ENCODE data around the gene PFKL. TPM values are rescaled to one million over a fixed set of nuclear protein-coding genes. Genes with fewer than 3 reads are reported as not detected.

The PFKL gene
- total RNA-seq, 1 donor from 2014 or later: 135 TPM

DNA sequence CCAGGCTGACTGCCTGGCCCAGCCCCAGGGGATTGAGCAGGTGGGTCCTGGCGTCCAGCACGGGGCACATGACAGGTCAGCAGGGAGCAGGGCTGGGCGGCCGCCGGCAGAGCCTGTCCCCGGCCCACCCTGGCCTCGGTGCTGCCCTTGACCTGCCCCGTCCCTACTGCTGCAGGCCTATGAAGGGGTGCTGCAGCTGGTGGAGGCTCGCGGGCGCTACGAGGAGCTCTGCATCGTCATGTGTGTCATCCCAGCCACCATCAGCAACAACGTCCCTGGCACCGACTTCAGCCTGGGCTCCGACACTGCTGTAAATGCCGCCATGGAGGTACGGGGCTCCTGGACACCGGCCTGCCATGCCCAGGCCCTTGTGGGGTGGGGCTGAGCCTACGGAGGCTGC, 23.7 kb downstream of the PFKL start:
- Mint-ChIP-seq H3K27me3 (no peaks in the 10 kb centered on the region), H3K4me1 (ENCODE audit: unreplicated experiment) (no peaks in the 10 kb centered on the region), H3K9me3 (no peaks in the 10 kb centered on the region), H3K4me3 (no peak overlapping the region), H3K27ac (no peak overlapping the region), H3K36me3 (no peaks in the 10 kb centered on the region)
- DNase-seq (ENCODE audit: extremely low spot score, unreplicated experiment): no peak
- TF ChIP-seq, protein P1, sequence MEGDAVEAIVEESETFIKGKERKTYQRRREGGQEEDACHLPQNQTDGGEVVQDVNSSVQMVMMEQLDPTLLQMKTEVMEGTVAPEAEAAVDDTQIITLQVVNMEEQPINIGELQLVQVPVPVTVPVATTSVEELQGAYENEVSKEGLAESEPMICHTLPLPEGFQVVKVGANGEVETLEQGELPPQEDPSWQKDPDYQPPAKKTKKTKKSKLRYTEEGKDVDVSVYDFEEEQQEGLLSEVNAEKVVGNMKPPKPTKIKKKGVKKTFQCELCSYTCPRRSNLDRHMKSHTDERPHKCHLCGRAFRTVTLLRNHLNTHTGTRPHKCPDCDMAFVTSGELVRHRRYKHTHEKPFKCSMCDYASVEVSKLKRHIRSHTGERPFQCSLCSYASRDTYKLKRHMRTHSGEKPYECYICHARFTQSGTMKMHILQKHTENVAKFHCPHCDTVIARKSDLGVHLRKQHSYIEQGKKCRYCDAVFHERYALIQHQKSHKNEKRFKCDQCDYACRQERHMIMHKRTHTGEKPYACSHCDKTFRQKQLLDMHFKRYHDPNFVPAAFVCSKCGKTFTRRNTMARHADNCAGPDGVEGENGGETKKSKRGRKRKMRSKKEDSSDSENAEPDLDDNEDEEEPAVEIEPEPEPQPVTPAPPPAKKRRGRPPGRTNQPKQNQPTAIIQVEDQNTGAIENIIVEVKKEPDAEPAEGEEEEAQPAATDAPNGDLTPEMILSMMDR (conservative IDR thresholded peaks at IDR 0.05): no peak

DNA sequence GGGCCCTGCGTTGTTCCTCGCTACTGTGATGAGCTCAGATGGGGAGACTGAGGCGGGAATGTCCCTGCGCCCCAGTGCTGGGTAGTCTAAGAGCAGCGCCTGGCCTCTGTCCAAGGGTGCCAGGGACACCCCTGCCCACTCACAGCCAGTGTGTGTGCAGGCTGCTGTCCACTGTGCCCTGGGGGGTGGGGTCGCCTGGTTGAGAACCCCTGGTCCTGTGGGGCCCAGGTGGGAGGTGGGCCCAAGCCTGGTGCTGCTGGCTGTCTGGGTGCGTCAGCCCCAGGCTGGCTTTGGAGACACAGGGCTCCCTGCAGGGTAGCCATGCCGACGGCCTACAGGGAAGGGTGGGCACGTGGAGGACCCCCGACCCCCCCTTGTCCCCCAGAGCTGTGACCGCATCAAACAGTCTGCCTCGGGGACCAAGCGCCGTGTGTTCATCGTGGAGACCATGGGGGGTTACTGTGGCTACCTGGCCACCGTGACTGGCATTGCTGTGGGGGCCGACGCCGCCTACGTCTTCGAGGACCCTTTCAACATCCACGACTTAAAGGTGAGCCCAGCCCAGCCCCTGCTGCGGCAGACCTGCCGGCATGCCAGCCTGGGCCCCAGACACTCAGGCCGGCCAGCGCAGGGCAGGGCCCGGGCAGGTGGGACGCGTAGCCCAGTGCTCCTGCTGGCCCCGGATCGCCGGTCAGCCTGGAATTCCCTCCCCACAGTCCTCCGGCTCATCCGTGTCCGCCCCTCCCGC, 24.4 kb downstream of the PFKL start:
- Mint-ChIP-seq H3K4me3 (no peak overlapping the region), H3K9me3 (no peaks in the 10 kb centered on the region), H3K27me3 (no peaks in the 10 kb centered on the region), H3K27ac (no peak overlapping the region), H3K36me3 (no peaks in the 10 kb centered on the region), H3K4me1 (ENCODE audit: unreplicated experiment) (no peaks in the 10 kb centered on the region)
- DNase-seq (ENCODE audit: extremely low spot score, unreplicated experiment): no peak
- TF ChIP-seq, protein P1 (conservative IDR thresholded peaks at IDR 0.05): no peak

DNA sequence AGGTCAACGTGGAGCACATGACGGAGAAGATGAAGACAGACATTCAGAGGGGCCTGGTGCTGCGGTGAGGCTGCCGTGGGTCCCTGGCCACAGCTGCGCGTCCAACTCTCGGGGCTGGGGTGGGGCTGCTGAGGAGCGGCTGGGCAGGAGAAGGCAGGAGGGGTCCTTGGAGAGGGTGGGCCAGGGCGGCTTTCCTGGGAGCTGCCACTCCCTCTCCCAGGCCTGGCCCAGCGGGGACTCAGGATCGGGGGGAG, 24.9 kb downstream of the PFKL start:
- no peaks in the 10 kb centered on the region for H3K36me3 Mint-ChIP-seq
- no peaks in the 10 kb centered on the region for H3K9me3 Mint-ChIP-seq
- TF ChIP-seq, protein P1 (conservative IDR thresholded peaks at IDR 0.05): no peak
- no peaks in the 10 kb centered on the region for H3K27me3 Mint-ChIP-seq
- H3K27ac Mint-ChIP-seq: no peak overlapping the region
- DNase-seq (ENCODE audit: extremely low spot score, unreplicated experiment): no peak
- no peaks in the 10 kb centered on the region for H3K4me1 Mint-ChIP-seq (ENCODE audit: unreplicated experiment)
- H3K4me3 Mint-ChIP-seq: no peak overlapping the region

DNA sequence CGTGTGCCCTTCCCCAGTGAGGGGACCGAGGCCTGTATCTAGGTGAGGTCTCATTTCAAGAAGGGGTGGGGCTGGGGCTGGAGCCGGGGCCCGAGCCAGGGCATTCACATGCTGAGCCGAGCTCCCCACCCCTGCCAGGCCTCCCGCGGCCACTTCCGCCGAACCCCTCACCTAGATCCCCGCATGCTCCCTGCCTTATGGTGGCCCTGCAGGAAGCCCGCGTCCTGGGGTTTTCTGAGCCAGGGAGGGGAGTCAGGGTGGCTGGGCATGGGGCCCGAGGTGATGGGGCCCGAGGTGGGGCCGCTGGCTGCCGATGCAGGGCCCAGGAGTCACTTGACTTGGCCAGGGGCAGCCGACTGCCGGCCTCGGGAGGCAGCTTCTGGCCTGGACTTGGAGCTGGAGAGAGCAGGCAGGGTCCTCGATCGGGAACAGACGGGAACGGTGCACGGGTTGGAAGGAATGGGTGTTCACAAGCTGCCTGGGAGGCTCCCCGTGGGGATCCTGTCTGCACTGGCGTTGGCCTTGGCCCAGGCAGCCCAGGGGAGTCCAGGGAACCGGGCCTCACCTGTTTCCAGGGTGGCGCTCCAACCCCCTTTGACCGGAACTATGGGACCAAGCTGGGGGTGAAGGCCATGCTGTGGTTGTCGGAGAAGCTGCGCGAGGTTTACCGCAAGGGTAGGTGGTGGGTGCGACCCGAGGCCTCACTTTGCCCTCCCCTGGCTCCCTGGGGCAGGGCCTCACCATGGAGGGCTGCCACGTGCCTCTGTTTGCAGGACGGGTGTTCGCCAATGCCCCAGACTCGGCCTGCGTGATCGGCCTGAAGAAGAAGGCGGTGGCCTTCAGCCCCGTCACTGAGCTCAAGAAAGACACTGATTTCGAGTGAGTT, 25.8 kb downstream of the PFKL start:
- Mint-ChIP-seq H3K27ac (no peak overlapping the region), H3K27me3 (no peaks in the 10 kb centered on the region), H3K36me3 (no peaks in the 10 kb centered on the region), H3K4me1 (ENCODE audit: unreplicated experiment) (no peaks in the 10 kb centered on the region), H3K4me3 (no peak overlapping the region), H3K9me3 (no peaks in the 10 kb centered on the region)
- DNase-seq (ENCODE audit: extremely low spot score, unreplicated experiment): no peak
- TF ChIP-seq, protein P1 (conservative IDR thresholded peaks at IDR 0.05): no peak

DNA sequence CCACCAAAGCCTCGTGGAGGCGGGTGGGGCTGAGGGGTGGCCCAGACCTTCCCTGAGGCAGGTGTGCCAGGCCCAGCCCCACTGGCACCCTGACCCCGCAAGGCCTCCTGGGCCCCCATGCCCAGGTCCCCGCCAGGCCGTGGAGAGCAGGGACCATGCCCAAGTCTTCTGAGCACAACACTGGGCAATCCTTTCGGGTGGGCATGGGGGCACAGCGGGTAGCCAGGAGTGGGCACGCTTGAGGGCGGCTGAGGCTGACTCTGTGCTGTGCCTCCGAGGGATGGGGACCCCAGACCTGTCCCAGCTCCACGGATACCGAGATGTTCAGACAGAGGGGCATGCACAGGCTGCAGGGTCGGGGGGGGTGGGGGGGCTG, 26.4 kb downstream of the PFKL start:
- no peaks in the 10 kb centered on the region for H3K9me3 Mint-ChIP-seq

More for the DNA sequence above, 26.4 kb downstream of the PFKL start:
- H3K4me1 Mint-ChIP-seq (ENCODE audit: unreplicated experiment): no peaks in the 10 kb centered on the region
- DNase-seq (ENCODE audit: extremely low spot score, unreplicated experiment): no peak
- no peaks in the 10 kb centered on the region for H3K27me3 Mint-ChIP-seq
- no peaks in the 10 kb centered on the region for H3K36me3 Mint-ChIP-seq
- H3K4me3 Mint-ChIP-seq: no peak overlapping the region
- H3K27ac Mint-ChIP-seq: no peak overlapping the region
- TF ChIP-seq, protein P1 (conservative IDR thresholded peaks at IDR 0.05): no peak
